DMS79 (cell line): ENCODE measurements around the gene CRYBB1.
"Not testable (repeated sequence)": the region's sequence is repeated elsewhere in the genome, so short reads cannot be mapped to it uniquely, and the experiment has no call there.

Source experiments
- DNase-seq: peaks from one replicate; lab custom pipeline; 2025; lab: John Stamatoyannopoulos, UW

Gene CRYBB1

DNA sequence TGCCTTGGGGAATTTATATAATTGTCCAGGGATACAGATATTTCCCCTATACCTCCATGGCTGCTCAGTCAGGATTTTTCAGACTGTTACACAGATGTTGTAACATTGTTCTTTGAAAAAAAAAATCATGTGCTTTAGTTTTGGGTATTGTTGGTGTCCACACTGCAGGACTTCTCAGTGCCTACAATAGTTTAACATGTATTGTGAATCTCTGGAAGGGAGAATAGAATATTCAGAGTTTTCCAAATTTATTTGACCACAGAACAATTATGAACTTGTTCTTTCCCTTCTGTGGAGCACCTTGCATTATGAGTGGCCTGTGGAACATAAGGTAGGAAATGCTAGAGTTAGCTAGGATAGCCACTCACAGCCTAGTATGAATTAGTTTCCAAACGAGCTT lies 18.5 kb upstream of the CRYBB1 start:
- DNase-seq = no peak

DNA sequence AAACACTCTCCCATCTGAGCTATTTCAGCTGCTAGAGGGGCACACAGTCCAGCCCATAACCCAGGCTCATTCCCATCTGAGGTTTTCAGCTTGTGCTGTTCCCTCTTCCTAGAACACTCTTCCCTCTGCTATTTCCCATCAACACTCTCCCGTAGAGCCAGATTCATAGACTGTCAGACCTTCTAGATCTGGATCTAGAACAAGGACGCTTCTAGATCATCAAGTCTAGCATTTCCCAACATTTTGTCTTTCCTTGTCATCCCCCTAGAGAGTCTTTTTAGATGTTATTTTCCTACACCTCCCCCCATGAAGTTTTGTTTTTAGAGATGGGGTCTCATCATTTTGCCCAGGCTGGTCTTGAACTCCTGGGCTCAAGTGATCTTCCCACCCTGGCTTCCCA lies 17.3 kb upstream of the CRYBB1 start:
- DNase-seq = no peak

DNA sequence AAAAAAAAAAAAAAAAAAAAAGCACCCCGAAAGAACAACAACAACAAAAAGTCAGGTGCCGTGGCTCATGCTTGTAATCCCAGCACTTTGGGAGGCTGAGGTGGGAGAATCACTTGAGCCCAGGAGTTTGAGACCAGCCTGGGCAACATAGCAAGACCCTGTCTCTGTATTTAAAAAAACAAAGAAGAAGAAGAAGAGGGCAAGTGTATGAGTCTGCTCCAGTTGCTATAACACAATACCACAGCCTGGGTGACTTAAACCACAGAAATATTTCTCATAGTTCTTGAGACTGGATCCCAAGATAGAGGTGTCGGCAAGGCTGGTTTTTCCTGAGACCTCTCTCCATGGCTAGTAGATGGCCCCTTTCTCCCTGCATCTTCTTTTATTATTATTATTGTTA lies 16.4 kb upstream of the CRYBB1 start:
- DNase-seq = no peak

DNA sequence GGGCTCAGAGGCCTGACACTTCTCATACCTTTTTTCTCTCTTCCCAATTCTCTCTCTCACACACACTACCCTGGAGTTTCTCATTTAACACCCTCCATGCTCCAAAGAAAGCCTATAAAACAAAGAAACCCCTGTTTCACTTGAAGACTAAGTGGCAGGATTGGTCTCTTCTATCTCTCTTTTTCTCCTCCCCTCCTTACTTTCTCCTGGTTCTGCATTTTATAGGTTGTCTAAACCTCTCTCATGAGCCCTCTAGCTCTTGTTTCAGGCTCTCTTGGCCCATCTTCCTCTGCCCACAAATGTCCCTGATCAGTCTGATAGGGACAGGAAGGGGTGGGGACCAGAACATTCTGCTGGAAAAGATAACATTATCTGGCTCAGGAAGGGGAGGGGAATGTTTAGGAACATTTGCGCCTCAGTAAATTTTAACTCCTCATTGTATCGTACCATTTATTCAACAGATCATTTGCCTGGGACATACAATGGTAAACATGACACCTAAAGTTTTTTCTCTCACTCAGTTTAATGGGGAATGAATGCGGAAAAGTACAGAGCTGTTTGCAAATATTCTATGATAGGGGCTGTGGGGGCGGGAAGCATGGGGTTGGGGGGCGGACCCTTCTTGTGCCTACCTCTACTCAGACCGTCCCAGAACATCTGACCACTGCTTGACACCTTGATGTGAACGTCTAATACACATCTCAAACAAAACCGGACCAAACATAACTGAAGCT lies 14.8 kb upstream of the CRYBB1 start:
- DNase-seq = no peak

DNA sequence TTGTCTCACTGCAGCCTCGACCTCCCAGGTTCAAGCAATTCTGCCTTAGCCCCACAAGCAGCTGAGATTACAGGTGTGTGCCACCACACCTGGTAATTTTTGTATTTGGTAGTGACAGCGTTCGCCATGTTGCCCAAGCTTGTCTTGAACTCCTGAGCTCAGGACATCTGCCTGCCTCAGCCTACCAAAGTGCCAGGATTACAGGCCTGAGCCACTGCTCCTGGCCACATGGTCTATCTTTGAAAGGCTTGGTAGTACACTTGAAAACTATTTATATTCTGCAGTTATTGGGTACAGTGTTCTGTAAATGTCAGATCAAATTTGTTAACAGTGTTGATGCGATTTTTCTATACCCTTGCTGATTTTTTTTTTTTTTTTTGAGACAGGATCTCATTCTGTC lies 13.5 kb upstream of the CRYBB1 start:
- DNase-seq = no peak

DNA sequence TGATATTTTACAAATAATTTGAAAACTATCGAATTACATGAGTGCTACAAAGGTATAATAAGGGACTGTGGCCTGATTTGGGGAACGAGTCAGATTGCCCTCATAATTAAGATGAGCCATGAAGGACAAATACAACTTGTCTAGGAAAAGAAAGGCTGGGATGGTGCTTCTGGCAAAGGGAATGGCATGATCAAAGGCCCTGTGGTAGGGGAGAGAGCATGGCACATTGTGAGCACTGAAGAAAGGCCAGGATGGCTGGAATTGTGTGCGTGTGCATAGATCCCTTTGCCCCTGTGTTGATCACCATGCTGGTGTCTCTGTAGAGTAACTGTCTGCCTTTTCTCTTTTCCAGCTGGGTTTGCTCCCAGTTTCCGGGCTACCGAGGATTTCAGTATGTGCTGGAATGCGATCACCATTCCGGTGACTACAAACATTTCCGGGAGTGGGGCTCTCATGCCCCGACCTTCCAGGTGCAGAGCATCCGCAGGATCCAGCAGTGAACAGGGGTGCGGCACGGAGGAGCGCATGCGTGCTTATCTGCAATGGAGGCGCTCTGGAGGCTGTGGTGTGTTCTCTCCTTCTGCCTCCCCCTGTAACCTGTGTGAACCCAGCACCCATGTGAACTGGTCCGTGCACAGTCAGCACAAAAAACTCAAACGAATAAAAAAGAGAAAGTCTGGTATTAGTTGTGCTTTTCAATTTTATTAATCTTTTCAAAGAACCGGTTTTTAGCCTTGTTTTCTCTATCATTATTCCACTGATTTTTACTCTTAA lies 12.3 kb upstream of the CRYBB1 start:
- no peak for DNase-seq

DNA sequence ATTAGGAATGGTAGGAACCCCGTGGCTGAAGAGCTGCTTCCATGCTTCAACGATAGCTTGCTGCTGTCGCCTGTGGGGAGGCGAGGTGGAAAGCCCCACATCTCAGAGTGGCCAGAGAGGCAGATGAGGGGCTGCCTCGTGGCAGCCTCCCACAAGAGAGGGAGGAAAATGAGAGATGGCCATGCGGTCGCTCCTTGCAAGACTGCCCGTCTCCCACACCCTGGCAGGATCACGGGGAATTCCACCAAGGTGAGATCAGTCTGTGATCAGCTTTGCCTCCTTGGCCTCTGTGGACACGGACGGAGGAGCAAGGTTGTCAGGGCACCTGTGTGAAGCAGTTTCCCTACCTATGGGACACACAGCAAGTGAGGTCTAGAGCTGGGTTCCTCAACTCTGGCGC lies 7.0 kb upstream of the CRYBB1 start:
- no peak for DNase-seq

DNA sequence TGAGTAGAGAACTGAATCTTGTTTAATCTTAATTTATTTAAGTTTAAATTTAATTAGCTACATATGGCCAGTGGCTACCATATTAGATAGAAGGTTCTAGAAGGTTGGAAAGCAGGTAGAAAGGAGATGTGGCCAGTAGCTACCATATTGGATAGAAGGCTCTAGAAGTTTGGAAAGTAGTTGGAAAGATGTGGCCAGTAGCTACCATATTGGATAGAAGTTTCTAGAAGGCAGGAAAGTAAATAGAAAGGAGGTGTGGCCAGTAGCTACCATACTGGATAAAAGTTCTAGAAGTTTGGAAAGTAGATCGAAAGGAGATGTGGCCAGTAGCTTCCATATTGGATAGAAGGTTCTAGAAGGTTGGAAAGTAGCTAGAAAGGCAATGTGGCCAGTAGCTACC lies 6.2 kb upstream of the CRYBB1 start:
- no peak for DNase-seq

DNA sequence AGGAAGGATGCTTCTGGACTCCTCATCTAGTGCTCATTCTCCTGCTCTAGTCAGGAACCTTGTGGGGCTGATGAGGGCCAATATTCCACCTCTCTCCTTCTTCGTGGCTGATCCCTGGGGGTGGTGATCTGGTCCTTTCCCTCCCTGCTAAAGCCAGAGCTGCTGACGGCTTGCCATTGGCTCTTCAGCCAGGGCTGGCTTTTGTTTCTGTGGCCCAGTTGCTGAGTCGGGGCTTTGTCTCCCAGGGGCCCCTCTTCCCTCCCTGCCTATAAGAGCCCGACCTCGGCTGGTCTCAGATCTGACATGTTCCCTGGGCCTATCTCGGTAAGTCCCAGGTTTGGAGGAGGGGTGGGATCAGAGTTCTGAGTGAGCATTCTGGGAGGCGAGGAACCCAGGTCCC lies 3.8 kb upstream of the CRYBB1 start, which contains the start of gene CRYBA4:
Gene CRYBA4 (plus strand): TSS at position 301 of the 400 bp plus-strand sequence. CDS start 634 bp downstream, outside the sequence.
- no peak for DNase-seq

DNA sequence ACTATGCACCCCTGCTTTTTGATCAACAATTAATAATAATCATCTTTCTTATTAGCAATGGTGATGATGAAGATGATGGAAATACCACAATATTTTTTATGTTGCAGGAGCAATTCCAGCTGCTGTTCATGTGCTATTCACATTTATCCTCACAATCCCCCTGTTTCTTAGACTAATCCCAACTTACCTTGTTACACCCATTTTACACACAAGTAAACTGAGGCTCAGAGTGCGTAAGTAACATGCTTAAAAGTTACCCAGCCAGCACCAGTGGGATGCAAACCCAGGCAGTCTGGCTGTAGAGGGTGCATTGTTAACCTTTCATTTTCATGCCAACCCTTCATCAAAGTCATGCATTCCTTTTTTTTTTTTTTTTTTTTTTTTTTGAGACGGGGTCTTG lies 2.4 kb upstream of the CRYBB1 start:
- no peak for DNase-seq

DNA sequence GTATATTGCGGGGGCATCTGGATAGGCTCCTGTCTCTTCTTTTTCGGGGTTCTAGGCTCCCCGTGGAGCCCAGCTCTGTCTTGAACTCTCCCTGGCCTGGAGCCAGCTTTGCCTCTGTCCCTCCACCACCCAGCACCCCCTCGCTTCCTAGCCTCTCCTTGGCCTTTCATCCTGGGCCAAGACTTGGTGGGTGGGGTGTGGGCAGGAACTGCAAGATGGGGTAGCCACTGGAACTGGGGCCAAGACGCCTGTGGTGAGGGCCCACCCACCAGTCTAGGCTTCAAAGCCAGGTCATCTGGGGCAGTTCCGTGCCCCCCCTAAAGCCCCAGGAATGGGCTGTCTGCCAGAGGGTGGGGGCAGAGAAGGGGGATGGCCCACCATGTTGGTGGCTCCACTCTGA lies 1.7 kb upstream of the CRYBB1 start:
- no peak for DNase-seq

DNA sequence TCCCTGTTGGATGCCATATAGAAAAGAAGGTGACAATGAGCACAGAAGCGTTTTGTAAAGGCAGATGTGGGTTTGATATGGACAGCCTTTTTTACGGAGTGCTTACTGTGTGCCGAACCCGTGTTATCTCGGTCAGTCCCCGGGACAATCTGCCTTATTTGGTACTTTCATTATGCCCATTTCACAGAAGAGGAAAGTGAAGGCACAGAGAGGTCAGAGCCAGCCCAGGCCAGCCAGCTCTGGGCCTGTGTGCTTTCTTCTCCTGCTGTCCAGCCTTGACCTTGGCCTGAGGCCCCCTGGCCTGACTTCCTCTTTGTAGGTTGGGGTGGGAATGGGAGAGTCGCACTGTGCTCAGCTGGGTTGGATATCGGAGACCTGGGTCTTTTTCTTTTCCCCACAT lies 628 bp upstream of the CRYBB1 start:
- no peak for DNase-seq

DNA sequence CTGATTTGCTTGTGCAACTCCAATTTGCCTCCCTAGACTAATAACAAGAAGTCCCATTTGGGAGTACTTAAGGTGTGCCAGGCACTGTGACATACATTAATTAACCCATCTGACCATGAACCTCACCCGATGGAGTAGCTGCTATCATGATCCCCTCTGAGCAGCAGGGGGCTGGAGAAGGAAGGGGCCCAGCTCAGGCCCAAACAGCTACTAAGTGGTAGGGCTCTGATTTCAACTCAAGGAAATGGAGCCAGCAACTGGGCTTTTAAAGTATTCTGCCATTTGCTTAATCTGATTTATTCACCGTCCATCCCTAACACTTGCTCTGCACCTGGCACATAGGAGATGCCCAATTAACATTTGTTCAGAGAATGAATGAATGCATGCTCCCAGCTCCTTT lies 1.2 kb downstream of the CRYBB1 start:
- DNase-seq = no peak

DNA sequence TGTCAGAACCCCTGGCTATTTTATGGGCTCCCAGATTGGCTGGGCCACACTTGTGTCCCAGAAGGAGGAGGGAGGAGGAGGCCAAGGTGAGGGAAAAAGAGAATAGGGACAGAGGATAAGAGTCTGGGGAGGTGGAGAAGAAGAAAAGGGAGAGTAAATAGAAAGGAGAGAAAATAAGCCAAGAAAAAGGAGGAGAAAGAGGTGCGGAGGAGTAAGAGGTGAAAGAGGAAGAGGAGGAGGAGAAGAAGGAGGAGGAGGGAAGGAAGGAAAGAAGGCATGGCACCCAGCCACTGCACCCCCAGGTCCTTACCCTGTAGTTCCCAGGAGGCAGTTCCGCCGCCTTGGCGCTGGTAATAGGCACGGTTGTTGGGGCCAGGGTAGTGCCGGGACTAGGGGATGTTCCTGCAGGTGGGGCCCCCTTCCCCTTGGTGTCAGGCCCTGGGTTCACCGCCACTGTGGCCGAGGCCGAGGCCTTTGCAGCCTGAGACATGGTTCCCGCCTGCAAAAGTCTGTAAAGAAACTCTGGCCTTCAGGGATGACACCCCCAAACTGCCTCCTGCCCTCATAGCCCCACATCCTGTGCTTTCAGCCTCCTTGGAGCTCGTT lies 1.9 kb downstream of the CRYBB1 start:
- DNase-seq = no peak

DNA sequence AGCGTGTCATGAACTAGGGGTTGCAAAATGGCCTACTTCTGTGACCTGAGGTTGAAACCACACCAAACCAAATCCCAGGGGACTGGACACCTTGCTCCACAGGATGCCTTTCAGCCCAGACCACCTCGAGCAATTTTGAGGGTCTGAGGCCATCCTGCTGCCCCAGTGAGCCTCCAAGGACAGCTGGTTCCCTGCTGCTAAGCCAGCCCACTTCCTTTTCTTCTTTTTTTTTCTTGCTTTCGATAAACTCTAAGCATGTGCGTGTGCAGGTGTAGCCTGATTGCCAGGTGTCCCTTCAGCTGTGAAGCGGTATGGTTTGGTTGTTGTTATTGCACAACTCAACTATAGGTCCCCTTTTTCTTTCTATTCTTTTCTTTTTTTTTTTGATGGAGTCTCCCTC lies 2.7 kb downstream of the CRYBB1 start:
- DNase-seq = no peak

DNA sequence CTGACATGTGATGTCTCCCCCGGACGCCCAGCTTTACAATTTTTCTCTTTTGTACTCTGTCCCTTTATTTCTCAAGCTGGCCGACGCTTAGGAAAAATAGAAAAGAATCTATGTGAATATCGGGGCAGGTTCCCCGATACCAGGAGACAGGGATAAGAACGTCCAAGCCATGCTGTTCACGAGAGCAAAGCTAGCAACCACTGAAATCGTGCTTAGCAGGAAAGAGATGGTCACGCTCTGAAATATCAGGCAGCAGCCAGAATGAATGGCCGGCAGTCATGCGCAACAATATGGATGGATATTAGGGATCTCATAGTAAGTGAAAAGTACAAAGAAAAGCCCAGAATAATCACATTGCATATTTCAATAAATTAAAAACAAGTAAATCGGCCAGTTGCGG lies 3.5 kb downstream of the CRYBB1 start:
- no peak for DNase-seq

DNA sequence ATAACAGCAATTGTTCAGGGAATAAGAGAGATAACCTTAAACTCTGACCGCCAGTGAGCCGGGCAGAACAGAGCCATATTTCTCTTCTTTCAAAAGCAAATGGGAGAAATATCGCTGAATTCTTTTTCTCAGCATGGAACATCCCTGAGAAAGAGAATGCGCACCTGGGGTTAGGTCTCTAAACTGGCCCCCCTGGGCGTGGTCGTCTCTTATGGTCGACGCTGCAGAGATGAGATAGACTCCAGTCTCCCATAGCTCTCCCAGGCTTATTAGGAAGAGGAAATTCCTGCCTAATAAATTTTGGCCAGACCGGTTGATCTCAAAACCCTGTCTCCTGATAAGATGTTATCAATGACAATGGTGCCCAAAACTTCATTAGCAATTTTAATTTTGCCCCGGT lies 4.1 kb downstream of the CRYBB1 start:
- DNase-seq = not testable (repeated sequence)

DNA sequence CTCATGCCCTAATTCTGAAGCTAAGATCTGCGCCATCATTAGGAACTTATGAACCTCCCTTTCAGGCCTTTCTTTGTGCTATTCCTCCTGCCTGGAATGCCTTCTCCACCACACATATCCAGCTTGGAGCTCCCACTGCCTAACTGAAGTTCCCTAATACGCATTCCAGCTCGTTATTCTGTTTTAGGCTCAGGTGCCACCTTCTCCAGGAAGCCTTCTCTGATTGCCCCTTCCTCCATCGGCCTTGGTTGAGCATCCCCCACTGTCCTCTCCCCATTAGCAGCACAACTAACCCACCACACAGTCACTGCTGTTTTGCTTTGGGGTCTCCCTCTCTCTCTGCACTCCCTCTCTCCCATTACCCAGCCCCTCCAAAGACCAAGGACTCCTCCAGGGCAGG lies 5.2 kb downstream of the CRYBB1 start:
- no peak for DNase-seq

DNA sequence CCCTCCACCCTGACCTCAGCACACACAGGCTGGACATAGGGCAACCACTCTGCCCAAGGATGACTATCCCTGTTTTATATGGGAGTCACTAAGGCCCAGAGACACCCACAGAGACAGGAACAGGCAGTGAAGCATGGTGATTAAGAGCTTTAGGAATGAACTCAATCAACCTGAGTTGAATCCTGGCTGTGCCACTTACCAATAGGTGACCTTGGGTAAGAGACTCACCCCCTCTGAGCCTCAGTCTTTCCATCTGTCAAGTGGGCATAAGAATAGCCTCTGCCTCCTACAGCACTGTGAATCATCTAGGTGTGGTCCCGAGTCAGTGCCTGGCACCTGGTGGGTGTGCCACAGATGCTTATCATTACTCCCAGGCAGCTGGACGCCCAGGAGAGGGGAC lies 6.8 kb downstream of the CRYBB1 start:
- DNase-seq = no peak

DNA sequence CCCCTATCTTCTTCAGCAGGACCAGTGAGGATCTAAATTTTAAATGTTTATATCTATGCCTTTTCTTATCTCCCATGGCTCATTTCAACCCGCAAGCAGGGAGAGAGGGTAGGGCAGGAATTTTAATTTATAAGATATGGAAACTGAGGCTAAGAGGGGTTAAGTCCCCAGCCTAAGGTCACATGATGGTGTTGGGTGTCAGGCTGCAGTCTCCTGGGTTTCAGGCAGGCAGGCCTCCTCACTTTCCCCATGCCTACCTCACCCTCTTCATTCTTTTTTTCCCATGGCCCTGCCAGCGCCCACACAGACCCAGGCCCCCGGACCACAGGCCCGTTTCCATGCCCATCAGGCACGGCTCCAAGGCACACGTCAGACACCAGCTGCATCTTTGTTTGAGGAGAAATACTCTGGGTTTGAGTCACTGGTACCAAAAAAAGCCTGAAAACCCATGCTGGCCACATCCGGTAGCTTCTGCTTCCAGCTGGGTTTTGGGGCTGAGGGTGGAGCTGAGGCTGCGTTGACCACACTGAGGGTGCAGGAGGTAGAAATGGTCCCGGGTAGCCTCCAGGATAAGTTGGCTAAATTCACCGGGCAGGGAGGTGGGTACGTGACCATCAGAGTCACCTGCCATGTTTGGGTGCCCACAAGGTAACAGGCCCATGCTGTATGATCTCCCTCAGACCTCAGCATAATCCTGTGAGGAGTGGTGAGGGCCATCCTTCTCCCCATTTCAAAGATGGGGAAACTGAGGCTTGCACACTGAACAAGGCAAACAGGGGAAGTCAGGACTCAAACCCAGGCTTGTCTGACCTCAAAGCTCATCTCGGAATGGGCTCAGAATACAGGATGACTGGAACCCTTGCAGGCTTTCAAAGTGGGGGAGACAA lies 7.5 kb downstream of the CRYBB1 start:
- no peak for DNase-seq

DNA sequence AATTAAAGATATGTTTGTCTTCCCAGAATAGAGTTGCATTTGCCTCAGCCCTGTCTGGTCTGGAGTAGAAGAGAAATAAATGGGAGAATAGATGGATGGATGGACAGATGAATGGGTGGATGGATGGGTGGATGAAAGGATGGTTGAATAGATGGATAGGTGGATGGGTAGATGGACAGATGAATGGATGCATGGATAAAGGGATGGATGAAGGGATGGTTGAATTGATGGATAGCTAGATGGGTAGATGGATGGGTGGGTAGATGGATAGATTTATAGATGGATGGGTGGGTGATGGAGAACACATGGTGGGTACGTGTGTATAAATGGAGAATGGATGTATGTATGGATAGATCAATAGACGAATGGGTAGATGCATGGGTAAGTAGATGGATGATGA lies 8.5 kb downstream of the CRYBB1 start:
- no peak for DNase-seq

DNA sequence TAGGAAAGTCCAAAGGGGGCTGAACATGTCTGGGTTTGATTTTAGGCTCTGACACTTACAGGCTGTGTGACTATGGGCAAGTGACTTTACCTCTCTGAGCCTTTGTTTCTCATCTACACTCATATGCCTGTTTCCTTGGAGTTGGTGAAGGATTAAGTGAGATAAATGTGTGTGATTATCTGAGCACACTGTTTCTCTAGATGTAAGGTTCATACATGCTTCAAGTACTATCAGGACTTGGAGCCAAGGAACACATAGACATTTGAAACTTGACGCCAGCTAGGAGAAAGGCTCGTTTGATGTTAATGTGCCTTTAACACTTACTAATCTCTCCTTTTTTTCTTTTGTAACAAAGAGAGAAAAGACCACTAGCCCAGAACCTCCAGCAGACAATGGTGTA lies 9.7 kb downstream of the CRYBB1 start:
- DNase-seq = no peak
